HG03159 (cell line): ENCODE results near the gene SRCAP.

Experiments
- ATAC-seq: cut with Tn5 transposase; IDR thresholded peaks from one replicate; pipeline ENCODE4 v1.9.1; 2021; ENCODE audit warnings: mild to moderate bottlenecking, moderate library complexity; ENCODE audit not compliant: unreplicated experiment

Gene SRCAP

GRCh38 chr16:30773826-30774225 is 74.9 kb downstream of the SRCAP start:
- ATAC-seq: no peak

- ATAC-seq: no peak
Observed at GRCh38 chr16:30774367-30775130, 75.6 kb downstream of the SRCAP start.

- ATAC-seq: no peak
Observed at GRCh38 chr16:30775131-30775391, 76.1 kb downstream of the SRCAP start.

GRCh38 chr16:30775392-30776188 is 76.6 kb downstream of the SRCAP start:
- no peak for ATAC-seq

GRCh38 chr16:30777591-30778297 is 78.8 kb downstream of the SRCAP start:
- ATAC-seq: no peak

GRCh38 chr16:30778549-30779244 is 79.7 kb downstream of the SRCAP start:
- no peak for ATAC-seq

GRCh38 chr16:30779596-30779995 is 80.6 kb downstream of the SRCAP start:
- ATAC-seq: no peak

- no peak for ATAC-seq
Observed at GRCh38 chr16:30780021-30780420, 81.0 kb downstream of the SRCAP start.

GRCh38 chr16:30780549-30780948 is 81.6 kb downstream of the SRCAP start:
- no peak for ATAC-seq

GRCh38 chr16:30782486-30783279 is 83.7 kb downstream of the SRCAP start:
- no peak for ATAC-seq

- no peak for ATAC-seq
Observed at GRCh38 chr16:30783280-30784109, 84.5 kb downstream of the SRCAP start.

- no peak for ATAC-seq
Observed at GRCh38 chr16:30784215-30784614, 85.2 kb downstream of the SRCAP start.

GRCh38 chr16:30785126-30786106 is 86.4 kb downstream of the SRCAP start:
- no peak for ATAC-seq

- ATAC-seq: no peak
Observed at GRCh38 chr16:30786115-30786935, 87.4 kb downstream of the SRCAP start.

- ATAC-seq: no peak
Observed at GRCh38 chr16:30786936-30787612, 88.1 kb downstream of the SRCAP start, which contains the start of gene ZNF629. TSS of gene ZNF629 (minus strand) at chr16:30787205. CDS start at chr16:30784482, 2,723 bp downstream.

GRCh38 chr16:30787613-30788378 is 88.8 kb downstream of the SRCAP start:
- ATAC-seq: no peak
